Hematopoietic multipotent progenitor cell (in vitro differentiated cells): ENCODE data around the gene KPNA1. TPM values are rescaled to one million over a fixed set of nuclear protein-coding genes. Genes with fewer than 3 reads are reported as not detected.
"Not testable (repeated sequence)": the region's sequence is repeated elsewhere in the genome, so short reads cannot be mapped to it uniquely, and the experiment has no call there.

ENCODE experiments used
- DNase-seq, 3 donors: peaks; one replicate each; pipeline ENCODE4 v3.0.0-alpha.2; 2011 to 2015; ENCODE audit warnings: low read depth in 2 of 3, low spot score in 2 of 3
- total RNA-seq: library from RNA; depleted of rRNA; stranded (reverse); fragments of >200 nt; gene quantifications from one replicate; pipeline ENCODE4 v1.2.3, GENCODE V29; 2012

KPNA1 gene
- total RNA-seq, 1 donor, result 10.5 TPM

- DNase-seq, result no peak
Observed at GRCh38 chr3:122484985-122485384, 29.8 kb downstream of the KPNA1 start.

DNA sequence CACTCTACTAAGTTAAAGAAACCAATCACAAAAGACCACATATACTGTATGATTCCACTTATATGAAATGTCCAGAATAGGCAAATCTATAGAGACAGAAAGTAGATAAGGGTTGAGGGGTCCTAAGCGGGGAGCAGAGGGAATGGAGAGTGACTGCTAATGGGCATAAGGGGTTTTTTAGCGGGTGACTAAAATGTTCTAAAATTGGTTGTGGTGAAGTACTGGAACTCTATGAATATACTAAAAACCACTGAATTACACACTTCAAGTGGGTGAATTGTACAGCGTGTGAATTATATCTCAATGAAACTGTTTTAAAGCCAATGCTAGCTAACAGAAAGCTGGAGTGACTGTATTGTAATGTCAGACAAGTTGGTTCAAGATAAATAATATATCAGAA lies 33.3 kb downstream of the KPNA1 start:
- no peak for DNase-seq

DNA sequence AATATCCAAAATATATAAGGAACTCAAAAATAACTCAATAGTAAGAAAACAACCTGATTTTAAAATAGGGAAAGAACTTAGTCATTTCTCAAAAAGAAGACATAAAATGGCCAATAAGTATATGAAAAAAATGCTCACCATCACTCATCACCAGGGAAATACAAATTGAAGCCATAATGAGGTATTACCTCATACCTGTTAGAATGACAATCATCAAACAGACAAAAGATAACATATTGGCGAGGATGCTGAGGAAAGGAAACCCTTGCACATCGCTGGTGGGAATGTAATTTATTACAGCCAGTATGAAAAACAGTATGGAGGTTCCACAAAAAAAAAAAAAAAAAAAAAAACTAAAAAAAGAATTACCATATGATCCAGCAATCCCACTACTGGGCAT lies 38.2 kb downstream of the KPNA1 start:
- no peak for DNase-seq

GRCh38 chr3:122475316-122475715 lies 39.4 kb downstream of the KPNA1 start:
- DNase-seq, result no peak

- no peak for DNase-seq
Observed at GRCh38 chr3:122469659-122470058, 45.1 kb downstream of the KPNA1 start.

- no peak for DNase-seq
Observed at GRCh38 chr3:122468896-122469533, 45.7 kb downstream of the KPNA1 start.

DNA sequence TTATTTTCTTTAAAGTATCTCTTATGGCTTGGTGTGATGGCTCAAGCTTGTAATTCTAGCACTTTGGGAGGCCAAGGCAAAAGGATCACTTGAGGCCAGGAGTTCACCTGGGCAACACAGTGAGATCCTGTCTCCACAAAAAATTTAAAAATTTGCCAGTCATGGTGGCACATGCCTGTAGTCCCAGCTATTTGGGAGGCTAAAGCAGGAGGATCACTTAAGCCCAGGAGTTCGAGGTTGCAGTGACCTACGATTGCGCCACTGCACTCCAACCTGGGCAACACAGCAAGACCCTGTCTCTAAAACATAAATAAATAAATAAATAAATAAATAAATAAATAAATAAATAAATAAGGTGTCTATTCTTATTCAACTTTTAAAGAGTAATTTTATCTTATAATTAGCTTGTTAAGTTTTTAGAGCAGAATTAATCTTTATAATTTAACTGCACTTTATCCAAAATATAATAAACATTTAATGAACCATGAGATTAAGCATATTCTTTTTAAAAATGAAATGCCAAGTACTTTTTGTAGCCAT lies 48.0 kb downstream of the KPNA1 start:
- DNase-seq, result no peak

- no peak for DNase-seq
Observed at GRCh38 chr3:122464659-122465058, 50.1 kb downstream of the KPNA1 start.

GRCh38 chr3:122462406-122462805 lies 52.3 kb downstream of the KPNA1 start:
- DNase-seq, result peak in 1 of 3 donors; percentile 51

DNA sequence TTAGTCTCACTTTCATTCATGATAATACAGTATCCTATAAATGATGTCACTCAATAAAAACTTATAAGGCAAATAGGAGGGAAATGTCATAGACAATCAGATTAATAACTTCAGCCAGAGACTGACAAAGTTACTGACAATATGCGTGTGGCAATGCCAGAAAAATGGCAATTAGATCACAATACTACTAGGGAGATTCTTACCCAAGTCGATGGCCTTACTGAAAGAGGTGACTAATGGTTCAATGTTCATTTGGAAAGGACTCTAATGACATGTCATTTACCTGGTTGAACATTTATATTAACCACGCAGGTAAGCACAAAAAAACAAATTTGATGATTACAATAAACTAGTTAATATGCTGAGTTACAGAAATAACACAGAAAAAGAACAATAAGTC lies 52.9 kb downstream of the KPNA1 start:
- no peak for DNase-seq

DNA sequence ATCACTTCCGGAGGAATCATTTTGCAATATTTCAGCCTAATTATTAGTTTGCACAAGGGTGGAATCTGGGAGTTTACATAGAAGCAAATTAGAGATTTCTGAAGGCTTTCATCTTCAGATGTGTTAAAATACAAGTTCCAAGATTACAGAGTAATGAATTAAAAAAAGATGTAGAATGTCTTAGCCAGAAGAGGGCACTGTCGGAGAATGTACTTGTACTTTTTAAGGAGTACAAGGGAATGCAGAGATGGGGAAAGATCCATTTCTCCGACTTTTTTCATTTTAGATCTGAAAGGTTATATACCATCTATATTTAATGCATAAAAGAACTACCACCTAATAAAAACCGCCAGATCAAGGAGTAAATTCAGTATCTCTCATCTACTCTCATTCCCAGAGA lies 55.7 kb downstream of the KPNA1 start:
- DNase-seq, result peak in 2 of 3 donors; percentile 41 to 67

- no peak for DNase-seq
Observed at GRCh38 chr3:122457706-122458105, 57.0 kb downstream of the KPNA1 start.

- DNase-seq, result no peak
Observed at GRCh38 chr3:122456074-122456473, 58.7 kb downstream of the KPNA1 start.

- no peak for DNase-seq
Observed at GRCh38 chr3:122451371-122451770, 63.4 kb downstream of the KPNA1 start.

DNA sequence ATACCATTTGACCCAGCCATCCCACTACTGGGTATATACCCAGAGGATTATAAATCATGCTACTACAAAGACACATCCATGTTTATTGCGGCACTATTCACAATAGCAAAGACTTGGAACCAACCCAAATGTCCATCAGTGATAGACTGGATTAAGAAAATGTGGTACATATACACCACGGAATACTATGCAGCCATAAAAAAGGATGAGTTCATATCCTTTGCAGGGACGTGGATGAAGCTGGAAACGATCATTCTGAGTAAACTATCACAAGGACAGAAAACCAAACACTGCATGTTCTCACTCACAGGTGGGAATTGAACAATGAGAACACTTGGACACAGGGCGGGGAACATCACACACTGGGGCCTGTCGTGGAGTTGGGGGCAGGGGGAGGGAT lies 66.5 kb downstream of the KPNA1 start:
- DNase-seq, result not testable (repeated sequence)

GRCh38 chr3:122444491-122444887 lies 70.2 kb downstream of the KPNA1 start:
- DNase-seq, result not testable (repeated sequence)

GRCh38 chr3:122443762-122444490 lies 70.8 kb downstream of the KPNA1 start:
- not testable (repeated sequence) for DNase-seq

- no peak for DNase-seq
Observed at GRCh38 chr3:122443090-122443489, 71.6 kb downstream of the KPNA1 start.

DNA sequence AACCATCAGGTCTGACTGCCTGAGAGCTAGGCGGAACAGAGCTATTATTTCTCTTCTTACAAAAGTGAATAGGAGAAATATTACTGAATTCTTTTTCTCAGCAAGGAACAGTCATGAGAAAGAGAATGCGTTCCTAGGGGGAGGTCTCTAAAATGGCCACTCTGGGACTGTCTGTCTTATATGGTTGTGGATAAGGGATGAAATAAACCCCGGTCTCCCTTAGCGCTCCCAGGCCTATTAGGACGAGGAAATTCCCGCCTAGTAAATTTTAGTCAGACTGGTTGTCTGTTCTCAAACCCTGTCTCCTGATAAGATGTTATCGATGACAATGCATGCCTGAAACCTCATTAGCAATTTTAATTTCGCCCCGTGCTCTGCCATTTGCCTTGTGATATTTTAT lies 78.8 kb downstream of the KPNA1 start:
- DNase-seq, result peak in 1 of 3 donors; percentile 17

- no peak for DNase-seq
Observed at GRCh38 chr3:122430371-122430770, 84.4 kb downstream of the KPNA1 start.

DNA sequence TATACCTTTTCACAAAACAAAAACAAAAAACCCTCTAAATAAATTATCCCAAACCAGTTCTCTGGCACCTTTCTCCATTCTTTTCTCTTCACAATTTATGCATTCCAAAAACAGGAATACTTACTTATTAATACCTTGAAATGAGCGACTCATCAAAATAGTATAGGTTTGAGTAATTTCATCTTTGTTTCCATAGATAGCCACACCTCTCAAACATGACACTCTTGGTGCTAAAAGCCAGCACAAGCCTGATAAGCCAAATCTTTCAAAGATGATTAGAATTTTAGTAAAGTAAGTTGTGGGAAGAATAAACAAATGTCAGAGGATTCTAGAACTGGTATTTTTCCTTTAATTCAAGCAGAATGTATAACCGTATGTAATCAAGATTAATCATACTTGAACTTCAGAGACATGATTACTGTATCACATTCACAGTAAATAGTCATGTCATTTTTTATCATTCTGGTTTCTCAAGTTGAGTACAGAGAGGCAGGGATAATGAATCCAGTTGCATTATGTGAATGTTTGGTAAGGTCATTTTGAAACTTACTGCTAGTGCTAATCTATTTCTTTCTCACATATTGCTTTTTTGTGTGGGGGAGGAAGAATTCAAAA lies 86.8 kb downstream of the KPNA1 start:
- DNase-seq, result no peak

DNA sequence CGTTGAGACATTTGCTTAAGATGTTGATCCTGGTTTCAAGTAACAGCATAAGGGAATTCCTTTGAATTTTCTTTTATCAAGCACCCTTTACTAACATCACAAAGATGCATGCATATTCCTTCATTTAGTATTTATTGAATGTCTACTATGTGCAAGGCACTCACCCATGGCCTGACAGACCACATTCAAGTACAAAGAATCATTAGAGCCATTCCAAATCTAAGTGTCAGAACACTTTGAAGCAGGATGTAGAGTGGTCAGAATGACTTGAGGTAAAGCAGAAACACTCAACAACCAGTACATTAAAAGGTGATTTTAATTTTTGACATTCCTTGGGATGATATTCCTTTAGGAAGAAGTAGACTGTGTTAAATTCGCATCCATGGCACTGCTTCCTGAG lies 92.9 kb downstream of the KPNA1 start:
- no peak for DNase-seq
